SK-N-SH (cell line): ENCODE measurements around the gene MYMX. TPM values are rescaled to one million over a fixed set of nuclear protein-coding genes. Genes with fewer than 3 reads are reported as not detected.

Experiments used
- CTCF ChIA-PET: fragments of 300-600, 350-600 bp; formaldehyde crosslinking; extraction: SDS; loops from one replicate; lab custom pipeline; 2021; lab: Yijun Ruan, JAX
- POLR2A ChIA-PET: fragments of 350-600 bp; sonication (Branson Sonifier 250); formaldehyde crosslinking; extraction: SDS; loops from one replicate; lab custom pipeline; 2020; ENCODE audit warnings: antibody characterized with exemption, inconsistent platforms; lab: Yijun Ruan, JAX
- DNase-seq: peaks from one replicate; pipeline ENCODE4 v3.0.0; 2012
- H2AFZ ChIP-seq: fragments of 200-600 bp; sonication (generic); 2 replicates; pipeline ENCODE4 v1.8.1; 2016; ENCODE audit warnings: antibody characterized with exemption, mild to moderate bottlenecking, low read depth
- H3F3A ChIP-seq: fragments of 200-600 bp; sonication (generic); replicated peaks from 2 replicates; pipeline ENCODE3; 2016; ENCODE audit warnings: antibody characterized with exemption, mild to moderate bottlenecking; ENCODE audit not compliant: insufficient read depth
- H3K27ac ChIP-seq, 2 experiments: fragments of 200-500 bp in 1 of 2; fragments of 200-600 bp in 1 of 2; sonication (Bioruptor generic) in 1 of 2; sonication (generic), shearing (Covaris generic) in 1 of 2; 2 replicates each; pipeline versions ENCODE4 v1.5.1 to v1.6.1; 2014 to 2016; ENCODE audit warnings: low read depth in 2 of 2, inconsistent platforms in 1 of 2, low read length in 1 of 2, mild to moderate bottlenecking in 1 of 2, mixed read lengths in 1 of 2
- H3K27me3 ChIP-seq: fragments of 200-600 bp; sonication (generic), shearing (Covaris generic); 2 replicates; pipeline ENCODE4 v1.6.1; 2016; ENCODE audit warnings: mixed run types; ENCODE audit not compliant: insufficient read depth
- H3K36me3 ChIP-seq, 2 experiments: fragments of 200-500 bp in 1 of 2; fragments of 200-600 bp in 1 of 2; sonication (Bioruptor generic) in 1 of 2; sonication (generic) in 1 of 2; replicated peaks in 1 of 2; 2 replicates each; pipeline versions ENCODE3 to v1.5.1; 2014 to 2016; ENCODE audit warnings: low read length in 1 of 2, mild to moderate bottlenecking in 1 of 2; ENCODE audit not compliant: insufficient read depth in 2 of 2, control insufficient read depth in 1 of 2
- H3K4me1 ChIP-seq, 2 experiments: fragments of 200-500 bp in 1 of 2; fragments of 200-600 bp in 1 of 2; sonication (Bioruptor generic) in 1 of 2; sonication (generic), shearing (Covaris generic) in 1 of 2; 2 replicates each; pipeline versions ENCODE4 v1.5.1 to v1.6.1; 2014 to 2016; ENCODE audit warnings: low read depth in 1 of 2, low read length in 1 of 2, mixed run types in 1 of 2; ENCODE audit not compliant: insufficient read depth in 2 of 2, control insufficient read depth in 1 of 2
- H3K4me2 ChIP-seq: fragments of 200-600 bp; sonication (generic), shearing (Covaris generic); 2 replicates; pipeline ENCODE4 v1.6.1; 2017; ENCODE audit warnings: mixed run types
- H3K4me3 ChIP-seq, 2 experiments: fragments of 200-500 bp in 1 of 2; fragments of 200-600 bp in 1 of 2; sonication (Bioruptor generic) in 1 of 2; sonication (generic), shearing (Covaris generic) in 1 of 2; 2 replicates each; pipeline versions ENCODE4 v1.5.1 to v1.8.1; 2014 to 2016; ENCODE audit warnings: low read depth in 2 of 2, inconsistent platforms in 1 of 2, low read length in 1 of 2, mild to moderate bottlenecking in 1 of 2, mixed read lengths in 1 of 2, moderate library complexity in 1 of 2
- H3K79me2 ChIP-seq: fragments of 200-600 bp; sonication (generic); 2 replicates; pipeline ENCODE4 v1.8.1; 2017; ENCODE audit warnings: mild to moderate bottlenecking; ENCODE audit not compliant: insufficient read depth
- H3K9ac ChIP-seq: fragments of 200-600 bp; sonication (generic); 2 replicates; pipeline ENCODE4 v1.6.1; 2017; ENCODE audit warnings: mixed run types
- H3K9me2 ChIP-seq: fragments of 200-600 bp; sonication (generic); 2 replicates; pipeline ENCODE4 v1.6.1; 2017; ENCODE audit warnings: mixed run types
- H3K9me3 ChIP-seq: fragments of 200-600 bp; sonication (generic); 2 replicates; pipeline ENCODE4 v1.6.1; 2017; ENCODE audit warnings: mixed run types, mild to moderate bottlenecking, moderate library complexity
- H4K20me1 ChIP-seq: fragments of 200-600 bp; sonication (generic); 2 replicates; pipeline ENCODE4 v1.6.1; 2017; ENCODE audit warnings: mild to moderate bottlenecking, mixed run types; ENCODE audit not compliant: insufficient read depth
- EZH2phosphoT487 ChIP-seq: fragments of 200-600 bp; sonication (generic); IDR thresholded peaks from 2 replicates; pipeline ENCODE4 v1.6.1; 2017; ENCODE audit warnings: low read depth, mixed run types, mild to moderate bottlenecking, antibody characterized with exemption, moderate library complexity, borderline replicate concordance
- FOSL2 ChIP-seq: IDR thresholded peaks from 2 replicates; pipeline ENCODE4 v1.4.0; 2012; ENCODE audit warnings: low read depth, mild to moderate bottlenecking, moderate library complexity, borderline replicate concordance
- GABPA ChIP-seq: IDR thresholded peaks from 2 replicates; pipeline ENCODE4 v1.4.0; 2012; ENCODE audit warnings: low read depth, mild to moderate bottlenecking
- MAX ChIP-seq: IDR thresholded peaks from 2 replicates; pipeline ENCODE4 v1.4.0; 2012; ENCODE audit warnings: low read depth
- MXI1 ChIP-seq: IDR thresholded peaks from 2 replicates; pipeline ENCODE4 v1.6.1; 2012; ENCODE audit warnings: mild to moderate bottlenecking, low read depth, low read length, improper control_type of control experiment
- RAD21 ChIP-seq: IDR thresholded peaks from 2 replicates; pipeline ENCODE4 v1.6.1; 2012; ENCODE audit warnings: mild to moderate bottlenecking, low read length
- RCOR1 ChIP-seq: fragments of 150-350 bp; IDR thresholded peaks from 2 replicates; pipeline ENCODE4 v1.6.1; 2017; ENCODE audit warnings: antibody characterized with exemption, low read length
- RFX5 ChIP-seq: IDR thresholded peaks from 2 replicates; pipeline ENCODE4 v1.6.1; 2012; ENCODE audit warnings: mild to moderate bottlenecking, improper control_type of control experiment, low read length
- WGBS: methylation state at CpG from one replicate; pipeline ENCODE4 v1.1.6; 2017; ENCODE audit warnings: low lambda C conversion rate; 5-methylcytosine and 5-hydroxymethylcytosine counted together
- polyA plus RNA-seq, 3 experiments: library from polyadenylated mRNA; depleted of rRNA; stranded (reverse); fragments of >200 nt; gene quantifications; 2 replicates each; pipeline ENCODE4 v1.2.3, GENCODE V29; 2012
- TF ChIP-seq, protein P1 (sequence below): fragments of 200-600 bp; sonication (generic); IDR thresholded peaks from 2 replicates; pipeline ENCODE4 v1.6.1; 2017; ENCODE audit warnings: antibody characterized with exemption, mild to moderate bottlenecking, moderate library complexity
- TF ChIP-seq, protein P2 (sequence below): fragments of 150-350 bp; IDR thresholded peaks from 2 replicates; pipeline ENCODE4 v1.6.1; 2016; ENCODE audit warnings: mild to moderate bottlenecking, low read depth, low read length

The MYMX gene
- polyA plus RNA-seq, 1 of the 3 experiments (the other 2 are of a cell fraction) = not detected

DNA sequence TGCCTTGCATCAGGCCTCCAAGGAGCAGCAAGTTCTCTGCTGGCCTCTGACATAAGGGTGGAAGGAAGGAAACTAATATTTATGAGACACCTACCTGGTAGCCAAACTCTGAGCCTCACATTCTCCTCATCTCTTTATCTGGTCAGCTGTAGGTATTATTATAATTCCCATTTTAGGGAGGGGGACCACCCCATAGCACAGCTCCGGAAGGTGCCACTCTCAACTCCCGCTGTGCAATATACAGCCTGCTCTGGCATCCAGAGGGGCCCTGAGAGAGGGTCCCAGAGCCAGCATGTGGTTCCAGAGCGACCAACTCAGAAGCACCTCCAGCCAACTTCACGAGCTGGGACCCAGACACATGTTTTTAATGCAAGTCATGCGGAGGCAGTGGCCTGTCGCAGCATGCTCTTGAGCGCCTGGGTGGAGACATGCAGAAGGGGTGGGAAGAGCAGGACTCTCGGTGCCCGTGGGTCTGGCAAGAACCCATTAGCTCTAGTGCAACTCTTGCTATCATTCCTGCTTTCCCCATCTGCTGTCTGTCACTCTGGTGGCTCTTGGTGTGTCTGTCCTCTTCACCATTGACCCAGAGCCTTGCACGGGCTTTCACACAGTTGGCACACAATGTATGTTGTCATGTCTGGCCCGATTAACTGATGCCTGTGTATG is 15.0 kb upstream of the MYMX start:
- TF ChIP-seq RCOR1 (no peak), RFX5 (no peak), MXI1 (no peak), GABPA (no peak), EZH2phosphoT487 (no peak), RAD21 (no peak), FOSL2 (no peak), MAX (no peak)
- TF ChIP-seq, protein P1, sequence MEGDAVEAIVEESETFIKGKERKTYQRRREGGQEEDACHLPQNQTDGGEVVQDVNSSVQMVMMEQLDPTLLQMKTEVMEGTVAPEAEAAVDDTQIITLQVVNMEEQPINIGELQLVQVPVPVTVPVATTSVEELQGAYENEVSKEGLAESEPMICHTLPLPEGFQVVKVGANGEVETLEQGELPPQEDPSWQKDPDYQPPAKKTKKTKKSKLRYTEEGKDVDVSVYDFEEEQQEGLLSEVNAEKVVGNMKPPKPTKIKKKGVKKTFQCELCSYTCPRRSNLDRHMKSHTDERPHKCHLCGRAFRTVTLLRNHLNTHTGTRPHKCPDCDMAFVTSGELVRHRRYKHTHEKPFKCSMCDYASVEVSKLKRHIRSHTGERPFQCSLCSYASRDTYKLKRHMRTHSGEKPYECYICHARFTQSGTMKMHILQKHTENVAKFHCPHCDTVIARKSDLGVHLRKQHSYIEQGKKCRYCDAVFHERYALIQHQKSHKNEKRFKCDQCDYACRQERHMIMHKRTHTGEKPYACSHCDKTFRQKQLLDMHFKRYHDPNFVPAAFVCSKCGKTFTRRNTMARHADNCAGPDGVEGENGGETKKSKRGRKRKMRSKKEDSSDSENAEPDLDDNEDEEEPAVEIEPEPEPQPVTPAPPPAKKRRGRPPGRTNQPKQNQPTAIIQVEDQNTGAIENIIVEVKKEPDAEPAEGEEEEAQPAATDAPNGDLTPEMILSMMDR = no peak
- TF ChIP-seq, protein P2, sequence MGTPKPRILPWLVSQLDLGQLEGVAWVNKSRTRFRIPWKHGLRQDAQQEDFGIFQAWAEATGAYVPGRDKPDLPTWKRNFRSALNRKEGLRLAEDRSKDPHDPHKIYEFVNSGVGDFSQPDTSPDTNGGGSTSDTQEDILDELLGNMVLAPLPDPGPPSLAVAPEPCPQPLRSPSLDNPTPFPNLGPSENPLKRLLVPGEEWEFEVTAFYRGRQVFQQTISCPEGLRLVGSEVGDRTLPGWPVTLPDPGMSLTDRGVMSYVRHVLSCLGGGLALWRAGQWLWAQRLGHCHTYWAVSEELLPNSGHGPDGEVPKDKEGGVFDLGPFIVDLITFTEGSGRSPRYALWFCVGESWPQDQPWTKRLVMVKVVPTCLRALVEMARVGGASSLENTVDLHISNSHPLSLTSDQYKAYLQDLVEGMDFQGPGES = no peak
- Histone ChIP-seq H3K9me3 (no peaks in the 10 kb centered on the region), H3K4me1 (peaks cover 0 to 2% of the 10 kb centered on the region in 2 experiments; a peak in 1 of 4 replicates), H3F3A (no peaks in the 10 kb centered on the region), H2AFZ (no peak overlapping the region), H3K9me2 (no peaks in the 10 kb centered on the region), H3K27ac (no peak overlapping the region), H3K36me3 (no peaks in the 10 kb centered on the region), H3K27me3 (no peaks in the 10 kb centered on the region), H3K9ac (no peak overlapping the region), H3K4me2 (no peak overlapping the region), H4K20me1 (no peaks in the 10 kb centered on the region), H3K4me3 (no peak overlapping the region), H3K79me2 (no peaks in the 10 kb centered on the region)
- ChIA-PET CTCF (interaction anchor here (0.9 to 4.7 kb wide), 5 partner anchors 19 to 36 kb away, joined by 3 to 25 read pairs (median 4); no protein-coding TSS in a partner anchor), POLR2A (no interaction called here)
- 84% methylated on average over 9 of the region's 11 CpGs for WGBS
- DNase-seq = no peak

DNA sequence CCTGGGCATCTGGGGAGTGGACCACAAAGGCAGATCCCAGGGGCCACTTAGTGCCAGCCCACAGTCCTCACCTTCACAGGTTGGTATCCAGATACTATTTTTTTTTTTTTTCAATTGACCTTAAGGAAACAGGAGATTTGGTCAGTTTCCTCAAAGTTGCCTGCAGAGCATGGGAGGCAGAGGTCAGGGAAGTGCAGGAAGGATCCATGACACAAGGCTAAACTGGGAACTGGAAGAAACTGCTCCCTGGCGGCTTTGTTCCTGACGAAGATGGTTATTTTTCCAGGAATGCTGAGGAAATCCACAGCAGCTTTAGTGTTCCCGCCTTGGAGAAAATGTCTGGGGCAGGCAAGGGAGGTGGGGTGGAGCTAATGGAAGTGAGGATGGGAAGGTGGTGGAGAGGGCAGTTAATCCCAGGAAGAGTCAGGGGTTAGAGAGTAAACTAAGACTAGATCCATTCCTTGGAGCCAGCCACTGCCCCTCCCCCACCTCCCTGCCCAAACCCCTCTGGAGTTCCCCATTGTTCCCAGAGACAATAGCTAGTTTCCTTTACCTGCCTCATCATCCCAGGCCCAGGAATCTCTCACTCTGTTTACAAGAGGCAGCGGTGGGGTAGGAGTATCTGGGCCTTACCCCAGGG is 14.3 kb upstream of the MYMX start:
- Histone ChIP-seq H4K20me1 (no peaks in the 10 kb centered on the region), H3K27ac (no peak overlapping the region), H3K4me2 (no peak overlapping the region), H3K4me3 (no peak overlapping the region), H3K9me3 (no peaks in the 10 kb centered on the region), H3F3A (no peaks in the 10 kb centered on the region), H3K4me1 (peaks cover 0 to 2% of the 10 kb centered on the region in 2 experiments; a peak in 1 of 4 replicates), H3K79me2 (no peaks in the 10 kb centered on the region), H3K36me3 (no peaks in the 10 kb centered on the region), H3K27me3 (no peaks in the 10 kb centered on the region), H2AFZ (no peak overlapping the region), H3K9ac (no peak overlapping the region), H3K9me2 (no peaks in the 10 kb centered on the region)
- TF ChIP-seq MXI1 = no peak
- DNase-seq = no peak
- ChIA-PET POLR2A (no interaction called here), CTCF (interaction anchor here (0.8 to 4.7 kb wide), 5 partner anchors 19 to 103 kb away, joined by 3 to 25 read pairs (median 3); no protein-coding TSS in a partner anchor)
- WGBS = 91% methylated on average over 4 of the region's 4 CpGs
